Activated T-cell treated with anti-CD3 and anti-CD28 coated beads for 48 hours (primary cell): ENCODE results near the gene SLC39A6.
"Not testable (repeated sequence)": the region's sequence is repeated elsewhere in the genome, so short reads cannot be mapped to it uniquely, and the experiment has no call there.

Experiments used
- DNase-seq: peaks from one replicate; pipeline ENCODE4 v3.0.0-alpha.2; 2020; ENCODE audit warnings: low read depth

The SLC39A6 gene

GRCh38 chr18:36129300-36130038 is at the start of gene SLC39A6, which contains the start of gene ELP2:
Gene SLC39A6, minus strand, starts transcription at chr18:36129340. Its CDS starts 2,333 bp downstream, at chr18:36127007.
Gene ELP2, plus strand, starts transcription at chr18:36129899. Its CDS starts 35 bp downstream, at chr18:36129934.
- peak; percentile 94 for DNase-seq

GRCh38 chr18:36177913-36178312 is 48.8 kb upstream of the SLC39A6 start:
- DNase-seq = no peak

- DNase-seq = no peak
Observed at GRCh38 chr18:36176711-36177110, 47.6 kb upstream of the SLC39A6 start.

GRCh38 chr18:36176177-36176584 is 47.0 kb upstream of the SLC39A6 start:
- DNase-seq = no peak

GRCh38 chr18:36175481-36175880 is 46.3 kb upstream of the SLC39A6 start:
- DNase-seq = no peak

- DNase-seq = no peak
Observed at GRCh38 chr18:36169938-36170337, 40.8 kb upstream of the SLC39A6 start.

- not testable (repeated sequence) for DNase-seq
Observed at GRCh38 chr18:36168296-36168695, 39.2 kb upstream of the SLC39A6 start.

GRCh38 chr18:36167692-36168218 is 38.6 kb upstream of the SLC39A6 start:
- DNase-seq = no peak

- DNase-seq = no peak
Observed at GRCh38 chr18:36162981-36163380, 33.8 kb upstream of the SLC39A6 start.

- DNase-seq = no peak
Observed at GRCh38 chr18:36160959-36161371, 31.8 kb upstream of the SLC39A6 start.

GRCh38 chr18:36158266-36158867 is 29.2 kb upstream of the SLC39A6 start:
- DNase-seq = no peak

GRCh38 chr18:36157441-36157840 is 28.3 kb upstream of the SLC39A6 start:
- DNase-seq = no peak

GRCh38 chr18:36155851-36156757 is 27.0 kb upstream of the SLC39A6 start:
- DNase-seq = no peak

GRCh38 chr18:36153771-36154170 is 24.6 kb upstream of the SLC39A6 start:
- DNase-seq = no peak

- DNase-seq = no peak
Observed at GRCh38 chr18:36153203-36153602, 24.1 kb upstream of the SLC39A6 start.

- DNase-seq = no peak
Observed at GRCh38 chr18:36152781-36153180, 23.6 kb upstream of the SLC39A6 start.

GRCh38 chr18:36149514-36150289 is 20.6 kb upstream of the SLC39A6 start:
- no peak for DNase-seq

- no peak for DNase-seq
Observed at GRCh38 chr18:36143391-36143790, 14.3 kb upstream of the SLC39A6 start.

- no peak for DNase-seq
Observed at GRCh38 chr18:36142751-36143150, 13.6 kb upstream of the SLC39A6 start.

- no peak for DNase-seq
Observed at GRCh38 chr18:36141576-36141975, 12.4 kb upstream of the SLC39A6 start.

GRCh38 chr18:36139245-36139644 is 10.1 kb upstream of the SLC39A6 start:
- DNase-seq = no peak
